Measurements from ENCODE around the gene DOCK3.

GRCh38 chr3:51283421-51283820 is 608.7 kb downstream of the DOCK3 start:
- TF ChIP-seq CTCF (IDR thresholded peaks at IDR 0.05; ENCODE audit: low read depth, low read length, poor library complexity, severe bottlenecking): no peak
- TF ChIP-seq EZH2phosphoT487 (IDR thresholded peaks at IDR 0.05; ENCODE audit: borderline replicate concordance, low read length): no peak

Measured in DOHH2 (cell line).